ENCODE results near the gene CNIH3.

The CNIH3 gene

GRCh38 chr1:224763126-224763775 is 147.1 kb downstream of the CNIH3 start:
- Histone ChIP-seq H3K27me3 (replicated peaks in 2 of 5; ENCODE audit: control insufficient read depth in 4 of 5, insufficient read depth in 5 of 5, low read length in 4 of 5) (peaks cover 0 to 4% (median 0%) of the 10 kb centered on the region in 5 experiments), H3K4me3 (ENCODE audit: control insufficient read depth in 1 of 7, extremely low read depth in 1 of 7, insufficient read depth in 4 of 7, low read depth in 2 of 7, low read length in 6 of 7) (no peak overlapping the region), H3K4me1 (ENCODE audit: control extremely low read depth in 1 of 4, control insufficient read depth in 4 of 4, insufficient read depth in 4 of 4, low read length in 3 of 4) (no peaks in the 10 kb centered on the region), H3K36me3 (ENCODE audit: control insufficient read depth in 4 of 4, insufficient read depth in 4 of 4, low read length in 3 of 4) (no peaks in the 10 kb centered on the region), H3K27ac (ENCODE audit: insufficient read depth in 1 of 2, low read depth in 1 of 2, low read length in 2 of 2, poor library complexity in 1 of 2, severe bottlenecking in 2 of 2) (no peak overlapping the region), H3K9me3 (ENCODE audit: control extremely low read depth in 1 of 5, control insufficient read depth in 4 of 5, insufficient read depth in 2 of 5, low read depth in 1 of 5, low read length in 4 of 5) (peaks cover 0 to 14% (median 0%) of the 10 kb centered on the region in 5 experiments)
- DNase-seq: no peak
- WGBS (ENCODE audit: insufficient coverage): 100% methylated on average over 1 of the region's 5 CpGs
- ChIA-PET POLR2A (no interaction called here), CTCF (no interaction called here)

GRCh38 chr1:224766266-224766665 is 150.1 kb downstream of the CNIH3 start:
- H3K36me3 ChIP-seq (ENCODE audit: control insufficient read depth in 4 of 4, insufficient read depth in 4 of 4, low read length in 3 of 4): no peaks in the 10 kb centered on the region
- no peak overlapping the region for H3K4me3 ChIP-seq (ENCODE audit: control insufficient read depth in 1 of 7, extremely low read depth in 1 of 7, insufficient read depth in 4 of 7, low read depth in 2 of 7, low read length in 6 of 7)
- ChIA-PET POLR2A (no interaction called here), CTCF (no interaction called here)
- no peak overlapping the region for H3K27ac ChIP-seq (ENCODE audit: insufficient read depth in 1 of 2, low read depth in 1 of 2, low read length in 2 of 2, poor library complexity in 1 of 2, severe bottlenecking in 2 of 2)
- no peak for DNase-seq
- no peaks in the 10 kb centered on the region for H3K4me1 ChIP-seq (ENCODE audit: control extremely low read depth in 1 of 4, control insufficient read depth in 4 of 4, insufficient read depth in 4 of 4, low read length in 3 of 4)
- WGBS (ENCODE audit: insufficient coverage): 80% methylated on average over 2 of the region's 4 CpGs
- H3K27me3 ChIP-seq (replicated peaks in 2 of 5; ENCODE audit: control insufficient read depth in 4 of 5, insufficient read depth in 5 of 5, low read length in 4 of 5): peaks cover 0 to 4% (median 0%) of the 10 kb centered on the region in 5 experiments
- H3K9me3 ChIP-seq (ENCODE audit: control extremely low read depth in 1 of 5, control insufficient read depth in 4 of 5, insufficient read depth in 2 of 5, low read depth in 1 of 5, low read length in 4 of 5): peaks cover 0 to 2% (median 0%) of the 10 kb centered on the region in 5 experiments

GRCh38 chr1:224767031-224767430 is 150.9 kb downstream of the CNIH3 start:
- no peaks in the 10 kb centered on the region for H3K4me1 ChIP-seq (ENCODE audit: control extremely low read depth in 1 of 4, control insufficient read depth in 4 of 4, insufficient read depth in 4 of 4, low read length in 3 of 4)
- no peak for DNase-seq
- WGBS (ENCODE audit: insufficient coverage): 100% methylated on average over 3 of the region's 3 CpGs
- no peaks in the 10 kb centered on the region for H3K36me3 ChIP-seq (ENCODE audit: control insufficient read depth in 4 of 4, insufficient read depth in 4 of 4, low read length in 3 of 4)
- ChIA-PET CTCF (no interaction called here), POLR2A (no interaction called here)
- no peak overlapping the region for H3K4me3 ChIP-seq (ENCODE audit: control insufficient read depth in 1 of 7, extremely low read depth in 1 of 7, insufficient read depth in 4 of 7, low read depth in 2 of 7, low read length in 6 of 7)
- no peak overlapping the region for H3K27ac ChIP-seq (ENCODE audit: insufficient read depth in 1 of 2, low read depth in 1 of 2, low read length in 2 of 2, poor library complexity in 1 of 2, severe bottlenecking in 2 of 2)
- H3K9me3 ChIP-seq (ENCODE audit: control extremely low read depth in 1 of 5, control insufficient read depth in 4 of 5, insufficient read depth in 2 of 5, low read depth in 1 of 5, low read length in 4 of 5): peaks cover 0 to 2% (median 0%) of the 10 kb centered on the region in 5 experiments
- H3K27me3 ChIP-seq (replicated peaks in 2 of 5; ENCODE audit: control insufficient read depth in 4 of 5, insufficient read depth in 5 of 5, low read length in 4 of 5): peaks cover 0 to 8% (median 0%) of the 10 kb centered on the region in 5 experiments

GRCh38 chr1:224767676-224768075 is 151.6 kb downstream of the CNIH3 start:
- DNase-seq: no peak
- Histone ChIP-seq H3K27ac (ENCODE audit: insufficient read depth in 1 of 2, low read depth in 1 of 2, low read length in 2 of 2, poor library complexity in 1 of 2, severe bottlenecking in 2 of 2) (no peak overlapping the region), H3K4me1 (ENCODE audit: control extremely low read depth in 1 of 4, control insufficient read depth in 4 of 4, insufficient read depth in 4 of 4, low read length in 3 of 4) (no peaks in the 10 kb centered on the region), H3K4me3 (ENCODE audit: control insufficient read depth in 1 of 7, extremely low read depth in 1 of 7, insufficient read depth in 4 of 7, low read depth in 2 of 7, low read length in 6 of 7) (no peak overlapping the region), H3K36me3 (ENCODE audit: control insufficient read depth in 4 of 4, insufficient read depth in 4 of 4, low read length in 3 of 4) (no peaks in the 10 kb centered on the region), H3K9me3 (ENCODE audit: control extremely low read depth in 1 of 5, control insufficient read depth in 4 of 5, insufficient read depth in 2 of 5, low read depth in 1 of 5, low read length in 4 of 5) (peaks cover 0 to under 1% (median 0%) of the 10 kb centered on the region in 5 experiments), H3K27me3 (replicated peaks in 2 of 5; ENCODE audit: control insufficient read depth in 4 of 5, insufficient read depth in 5 of 5, low read length in 4 of 5) (peaks cover 0 to 8% (median 0%) of the 10 kb centered on the region in 5 experiments)
- WGBS (ENCODE audit: insufficient coverage): 100% methylated on average over 1 of the region's 2 CpGs
- ChIA-PET CTCF (no interaction called here), POLR2A (no interaction called here)

GRCh38 chr1:224768971-224769370 is 152.9 kb downstream of the CNIH3 start:
- no peak for DNase-seq
- CTCF ChIA-PET: no interaction called here
- peaks cover 0 to 11% (median 0%) of the 10 kb centered on the region in 5 experiments for H3K27me3 ChIP-seq (replicated peaks in 2 of 5; ENCODE audit: control insufficient read depth in 4 of 5, insufficient read depth in 5 of 5, low read length in 4 of 5)
- WGBS (ENCODE audit: insufficient coverage): 88% methylated on average over 5 of the region's 6 CpGs
- POLR2A ChIA-PET: interaction anchor here (0.6 kb wide), 1 partner anchor 39 kb away, joined by 6 read pairs; no protein-coding TSS in a partner anchor
- no peaks in the 10 kb centered on the region for H3K4me1 ChIP-seq (ENCODE audit: control extremely low read depth in 1 of 4, control insufficient read depth in 4 of 4, insufficient read depth in 4 of 4, low read length in 3 of 4)
- H3K27ac ChIP-seq (ENCODE audit: insufficient read depth in 1 of 2, low read depth in 1 of 2, low read length in 2 of 2, poor library complexity in 1 of 2, severe bottlenecking in 2 of 2): no peak overlapping the region
- no peaks in the 10 kb centered on the region for H3K36me3 ChIP-seq (ENCODE audit: control insufficient read depth in 4 of 4, insufficient read depth in 4 of 4, low read length in 3 of 4)
- H3K4me3 ChIP-seq (ENCODE audit: control insufficient read depth in 1 of 7, extremely low read depth in 1 of 7, insufficient read depth in 4 of 7, low read depth in 2 of 7, low read length in 6 of 7): no peak overlapping the region
- H3K9me3 ChIP-seq (ENCODE audit: control extremely low read depth in 1 of 5, control insufficient read depth in 4 of 5, insufficient read depth in 2 of 5, low read depth in 1 of 5, low read length in 4 of 5): no peaks in the 10 kb centered on the region

GRCh38 chr1:224769452-224770335 is 153.6 kb downstream of the CNIH3 start:
- no peaks in the 10 kb centered on the region for H3K36me3 ChIP-seq (ENCODE audit: control insufficient read depth in 4 of 4, insufficient read depth in 4 of 4, low read length in 3 of 4)
- no peak for DNase-seq
- H3K4me1 ChIP-seq (ENCODE audit: control extremely low read depth in 1 of 4, control insufficient read depth in 4 of 4, insufficient read depth in 4 of 4, low read length in 3 of 4): no peaks in the 10 kb centered on the region
- 100% methylated on average over 4 of the region's 7 CpGs for WGBS (ENCODE audit: insufficient coverage)
- H3K27me3 ChIP-seq (replicated peaks in 2 of 5; ENCODE audit: control insufficient read depth in 4 of 5, insufficient read depth in 5 of 5, low read length in 4 of 5): peaks cover 0 to 11% (median 0%) of the 10 kb centered on the region in 5 experiments
- H3K27ac ChIP-seq (ENCODE audit: insufficient read depth in 1 of 2, low read depth in 1 of 2, low read length in 2 of 2, poor library complexity in 1 of 2, severe bottlenecking in 2 of 2): no peak overlapping the region
- ChIA-PET POLR2A (no interaction called here), CTCF (no interaction called here)
- H3K9me3 ChIP-seq (ENCODE audit: control extremely low read depth in 1 of 5, control insufficient read depth in 4 of 5, insufficient read depth in 2 of 5, low read depth in 1 of 5, low read length in 4 of 5): no peaks in the 10 kb centered on the region
- H3K4me3 ChIP-seq (ENCODE audit: control insufficient read depth in 1 of 7, extremely low read depth in 1 of 7, insufficient read depth in 4 of 7, low read depth in 2 of 7, low read length in 6 of 7): no peak overlapping the region

- Histone ChIP-seq H3K36me3 (ENCODE audit: control insufficient read depth in 4 of 4, insufficient read depth in 4 of 4, low read length in 3 of 4) (no peaks in the 10 kb centered on the region), H3K4me3 (ENCODE audit: control insufficient read depth in 1 of 7, extremely low read depth in 1 of 7, insufficient read depth in 4 of 7, low read depth in 2 of 7, low read length in 6 of 7) (no peak overlapping the region), H3K27ac (ENCODE audit: insufficient read depth in 1 of 2, low read depth in 1 of 2, low read length in 2 of 2, poor library complexity in 1 of 2, severe bottlenecking in 2 of 2) (no peak overlapping the region), H3K4me1 (ENCODE audit: control extremely low read depth in 1 of 4, control insufficient read depth in 4 of 4, insufficient read depth in 4 of 4, low read length in 3 of 4) (no peaks in the 10 kb centered on the region), H3K9me3 (ENCODE audit: control extremely low read depth in 1 of 5, control insufficient read depth in 4 of 5, insufficient read depth in 2 of 5, low read depth in 1 of 5, low read length in 4 of 5) (no peaks in the 10 kb centered on the region), H3K27me3 (replicated peaks in 2 of 5; ENCODE audit: control insufficient read depth in 4 of 5, insufficient read depth in 5 of 5, low read length in 4 of 5) (peaks cover 0 to 11% (median 0%) of the 10 kb centered on the region in 5 experiments)
- POLR2A ChIA-PET: no interaction called here
- CTCF ChIA-PET: no interaction called here
- WGBS (ENCODE audit: insufficient coverage): 92% methylated on average over 3 of the region's 5 CpGs
- DNase-seq: no peak
These were observed 154.2 kb downstream of the CNIH3 start for GRCh38 chr1:224770336-224770693.

Data from common myeloid progenitor, CD34-positive (primary cell).